ENCODE data around the gene ARID4A.

GRCh38 chr14:58397156-58397555 is 98.8 kb downstream of the ARID4A start:
- TF ChIP-seq CTCF (IDR thresholded peaks at IDR 0.05) (no peak), ZFP36 (IDR thresholded peaks at IDR 0.05; ENCODE audit: borderline replicate concordance, partially characterized antibody) (no peak), POLR2A (IDR thresholded peaks at IDR 0.05; ENCODE audit: low read length) (no peak), CHD4 (IDR thresholded peaks at IDR 0.05; ENCODE audit: borderline replicate concordance) (no peak), CBX2 (IDR thresholded peaks at IDR 0.05; ENCODE audit: borderline replicate concordance, low read depth) (no peak), PHF8 (IDR thresholded peaks at IDR 0.05; ENCODE audit: borderline replicate concordance, low read depth) (no peak), MAZ (IDR thresholded peaks at IDR 0.05; ENCODE audit: borderline replicate concordance, low read depth, low read length) (no peak), ELK1 (IDR thresholded peaks at IDR 0.05; ENCODE audit: low read depth, low read length) (no peak), MAX (IDR thresholded peaks at IDR 0.05) (no peak), ESRRA (IDR thresholded peaks at IDR 0.05; ENCODE audit: borderline replicate concordance, low read length) (no peak), USF2 (IDR thresholded peaks at IDR 0.05) (no peak), TFCP2L1 (CRISPR knock-in tag; IDR thresholded peaks at IDR 0.05) (no peak)
